Dedifferentiated amniotic fluid mesenchymal stem cell (primary cell): ENCODE measurements around the gene C20orf96.

Experiments used
- DNase-seq: peaks from one replicate; pipeline ENCODE4 v3.0.0-alpha.2; 2016; ENCODE audit errors: extremely low spot score

Gene C20orf96

GRCh38 chr20:312067-312466, 21.5 kb upstream of the C20orf96 start:
- DNase-seq = no peak

DNA sequence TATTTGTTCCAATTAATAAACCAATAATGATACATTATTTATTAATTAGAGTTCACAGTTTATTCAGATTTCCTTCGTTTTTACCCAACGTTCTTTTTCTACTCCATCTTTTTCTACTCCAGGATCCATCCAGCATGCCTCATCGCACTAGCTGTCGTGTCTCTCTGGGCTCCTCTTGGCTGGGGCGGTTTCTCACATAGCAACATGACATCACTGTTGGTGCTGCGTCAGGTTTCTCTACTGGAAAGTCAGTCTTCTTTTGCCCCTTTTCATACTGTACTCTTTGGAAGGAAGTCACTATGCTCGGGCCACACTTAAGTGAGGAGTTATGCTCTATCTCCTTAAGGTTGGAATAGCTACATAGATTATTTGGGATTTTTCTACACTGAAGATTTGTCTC, 21.1 kb upstream of the C20orf96 start:
- no peak for DNase-seq

DNA sequence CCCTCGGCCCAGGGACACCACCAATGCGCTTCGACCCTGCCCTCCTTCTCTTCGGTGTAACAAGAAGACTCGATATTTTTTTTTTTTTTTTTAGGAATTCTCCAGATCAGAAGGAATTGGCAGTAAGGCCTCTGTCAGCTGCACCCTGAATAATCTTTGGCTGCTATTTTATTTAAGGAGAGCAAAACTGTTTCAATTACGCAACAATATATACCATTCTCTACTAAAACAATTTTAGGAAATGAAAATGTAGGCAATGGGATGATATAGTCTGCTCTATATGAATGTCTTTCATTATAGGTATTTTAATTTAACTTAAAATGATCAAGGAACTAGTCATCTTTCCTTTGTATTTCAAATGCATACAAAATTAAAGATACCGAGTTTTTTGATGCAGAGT, 20.1 kb upstream of the C20orf96 start:
- DNase-seq = no peak

- peak; percentile 100 for DNase-seq
Measured at GRCh38 chr20:309841-310644, 19.5 kb upstream of the C20orf96 start.

- no peak for DNase-seq
Measured at GRCh38 chr20:309306-309840, 18.8 kb upstream of the C20orf96 start.

GRCh38 chr20:308427-309038, 18.0 kb upstream of the C20orf96 start:
- DNase-seq = no peak

DNA sequence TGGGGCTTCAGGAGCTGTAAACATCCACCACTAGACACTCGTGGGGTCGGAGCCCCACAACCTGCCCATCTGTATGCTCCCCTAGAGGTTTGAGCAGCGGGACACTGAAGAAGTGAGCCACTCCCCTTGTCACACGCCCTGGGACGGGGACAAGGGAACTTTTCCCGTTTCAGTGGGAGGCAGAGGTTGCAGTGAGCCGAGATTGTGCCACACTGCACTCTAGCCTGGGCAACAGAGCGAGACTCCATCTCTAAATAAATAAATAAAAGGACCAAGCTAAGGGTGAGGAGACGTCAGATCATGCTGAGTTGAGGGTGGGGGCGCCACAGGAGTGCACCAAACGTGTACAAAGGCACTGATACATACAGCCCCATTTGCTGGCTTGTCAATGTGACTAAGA, 15.2 kb upstream of the C20orf96 start:
- DNase-seq = no peak

DNA sequence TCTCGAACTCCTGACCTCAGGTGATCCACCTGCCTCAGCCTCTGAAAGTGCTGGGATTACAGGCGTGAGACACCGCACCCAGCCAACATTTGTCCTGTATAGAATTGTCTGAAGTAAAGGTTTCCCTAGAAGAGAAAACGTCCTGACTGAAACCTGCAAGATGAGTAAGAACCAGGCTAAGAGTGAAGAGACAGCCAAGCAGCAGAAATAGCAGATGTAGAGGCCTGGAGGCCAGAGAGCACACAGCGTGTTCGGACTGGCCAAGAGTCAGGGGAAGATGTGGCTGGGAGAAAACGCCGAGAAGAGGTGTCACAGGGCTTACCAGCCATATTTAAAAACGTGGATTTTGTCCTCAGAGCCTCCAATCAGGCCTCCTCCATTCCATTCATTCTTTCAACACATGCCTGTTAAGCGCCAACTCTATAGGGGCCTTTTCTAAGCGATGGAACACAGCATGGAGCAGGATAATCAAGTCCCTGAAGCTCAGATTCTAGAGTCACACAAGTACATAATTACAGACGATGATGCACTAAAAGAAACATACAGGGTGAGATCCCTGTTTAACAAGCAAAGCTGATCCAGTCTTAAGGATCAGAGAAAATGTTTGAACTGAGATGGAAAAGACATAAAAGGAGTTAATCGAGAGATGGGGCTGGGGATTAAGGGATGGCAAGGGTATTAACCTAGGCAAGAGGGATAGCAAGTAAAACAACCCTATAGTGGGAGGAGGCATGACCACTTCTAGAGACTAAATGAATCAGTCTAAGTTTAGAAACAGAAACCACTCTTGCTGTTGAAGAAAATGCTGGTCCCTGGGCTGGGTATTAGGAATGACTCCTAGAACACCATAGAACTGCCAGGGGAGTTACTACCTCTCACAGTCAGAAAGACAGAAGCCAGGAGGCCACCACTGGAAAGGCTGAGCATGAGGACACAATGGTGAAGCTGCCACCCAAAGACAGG, 11.6 kb upstream of the C20orf96 start:
- DNase-seq = no peak

- DNase-seq = no peak
Measured at GRCh38 chr20:300345-300990, 9.9 kb upstream of the C20orf96 start.

- DNase-seq = no peak
Measured at GRCh38 chr20:298776-299391, 8.3 kb upstream of the C20orf96 start.

GRCh38 chr20:297925-298775, 7.6 kb upstream of the C20orf96 start:
- peak; percentile 34 for DNase-seq

- peak; percentile 87 for DNase-seq
Measured at GRCh38 chr20:297098-297924, 6.8 kb upstream of the C20orf96 start, which contains the start of gene ZCCHC3. Gene ZCCHC3, plus strand, starts transcription at chr20:297570. Its CDS starts 17 bp downstream, at chr20:297587.

GRCh38 chr20:295804-296203, 5.3 kb upstream of the C20orf96 start:
- no peak for DNase-seq

GRCh38 chr20:294602-295001, 4.1 kb upstream of the C20orf96 start:
- no peak for DNase-seq

GRCh38 chr20:289693-290083, 862 bp downstream of the C20orf96 start:
- DNase-seq = no peak

DNA sequence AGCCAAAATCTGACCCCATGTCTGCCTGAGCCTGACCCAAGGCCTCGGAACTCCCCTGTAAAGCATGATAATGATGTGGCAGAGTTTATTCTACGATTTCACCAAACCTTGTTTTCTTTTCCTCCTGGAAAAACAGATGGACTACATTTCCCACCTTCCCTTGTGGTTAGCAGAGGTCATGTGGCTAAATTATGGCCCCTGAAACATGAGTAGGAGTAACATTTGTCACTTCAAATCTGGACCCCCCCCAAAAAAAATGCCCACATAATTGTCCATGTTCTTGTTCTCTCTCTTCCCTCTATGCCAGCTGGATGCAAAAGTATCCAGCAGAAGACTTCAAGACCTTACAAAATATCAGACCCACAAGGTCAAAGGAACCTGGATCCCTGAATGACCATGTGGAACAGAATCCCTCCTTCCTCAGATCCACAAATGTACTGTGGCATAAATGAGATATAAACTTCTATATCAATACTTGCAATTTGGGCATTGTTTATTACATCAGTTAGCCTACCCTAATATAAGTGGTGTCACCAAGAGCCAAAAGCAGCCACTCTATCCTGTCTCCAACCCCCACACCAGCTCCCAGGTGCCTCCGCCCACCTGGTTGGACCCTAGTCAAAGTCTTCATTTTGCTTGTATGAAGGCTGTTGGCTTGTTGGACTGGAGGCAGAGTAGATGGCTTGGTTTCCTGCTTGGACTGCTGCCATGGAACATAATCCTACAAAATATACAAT, 1.4 kb downstream of the C20orf96 start:
- no peak for DNase-seq

DNA sequence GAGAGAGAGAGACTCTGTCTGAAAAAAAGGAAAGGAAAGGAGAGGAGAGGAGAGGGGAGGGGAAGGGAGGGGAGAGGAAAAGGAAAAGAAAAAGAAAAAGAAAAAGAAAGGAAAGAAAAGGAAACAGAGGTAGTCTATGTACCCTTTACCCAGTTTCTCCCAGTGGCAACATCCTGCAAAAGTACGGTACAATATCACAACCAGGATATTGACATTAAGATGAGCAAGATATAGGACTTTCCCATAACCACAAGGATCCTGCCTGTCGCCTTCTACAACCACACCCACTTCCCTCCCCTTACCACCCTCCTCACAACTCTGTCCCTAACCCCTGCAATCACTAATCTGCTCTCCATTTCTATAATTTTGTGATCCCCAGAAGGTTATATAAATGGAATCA, 4.0 kb downstream of the C20orf96 start:
- no peak for DNase-seq

- no peak for DNase-seq
Measured at GRCh38 chr20:284172-284571, 6.4 kb downstream of the C20orf96 start.
